Measurements from ENCODE around the gene MCFD2. TPM values are rescaled to one million over a fixed set of nuclear protein-coding genes. Genes with fewer than 3 reads are reported as not detected.
A peak's percentile ranks its signal among the peaks of the same experiment; 100 is the strongest.

MCFD2 gene
- total RNA-seq, 1 donor from 2014 or later, result 42.4 TPM

DNA sequence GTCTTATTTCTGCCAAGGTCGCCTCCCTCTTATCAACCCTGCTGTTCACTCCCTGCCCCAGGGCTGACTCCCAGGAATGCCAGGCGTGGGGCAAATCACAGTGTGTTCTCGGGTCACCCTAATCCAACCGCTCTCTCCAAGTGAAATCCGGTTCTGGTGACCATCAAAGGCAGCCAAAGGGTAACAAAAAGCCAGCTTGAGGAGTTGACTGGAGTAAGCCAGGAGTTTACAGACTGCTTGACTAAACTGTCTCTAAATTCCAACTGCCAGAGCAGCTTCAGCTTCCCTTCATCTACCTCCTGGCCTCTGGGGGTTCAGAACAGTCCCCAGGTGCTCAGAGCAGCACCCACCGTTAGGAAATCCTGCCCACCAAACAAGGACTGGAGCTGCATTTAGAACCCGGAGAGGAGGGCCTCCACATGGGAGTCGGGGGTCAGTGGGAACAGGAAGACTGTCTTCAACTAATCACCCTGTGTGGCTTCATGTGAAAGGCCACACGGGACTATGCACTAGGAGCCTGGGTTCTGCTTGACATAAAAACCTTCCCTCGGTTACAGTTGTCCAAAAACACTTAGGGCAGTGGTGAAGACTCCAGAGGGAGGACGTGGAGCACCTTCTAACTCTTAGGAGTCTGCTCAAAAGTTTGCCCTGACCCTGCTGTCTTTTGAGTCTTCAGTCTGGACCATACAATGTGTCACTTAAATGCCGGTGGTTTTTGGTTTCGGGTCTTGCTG, 24.2 kb upstream of the MCFD2 start:
- FAIRE-seq, result no peak

DNA sequence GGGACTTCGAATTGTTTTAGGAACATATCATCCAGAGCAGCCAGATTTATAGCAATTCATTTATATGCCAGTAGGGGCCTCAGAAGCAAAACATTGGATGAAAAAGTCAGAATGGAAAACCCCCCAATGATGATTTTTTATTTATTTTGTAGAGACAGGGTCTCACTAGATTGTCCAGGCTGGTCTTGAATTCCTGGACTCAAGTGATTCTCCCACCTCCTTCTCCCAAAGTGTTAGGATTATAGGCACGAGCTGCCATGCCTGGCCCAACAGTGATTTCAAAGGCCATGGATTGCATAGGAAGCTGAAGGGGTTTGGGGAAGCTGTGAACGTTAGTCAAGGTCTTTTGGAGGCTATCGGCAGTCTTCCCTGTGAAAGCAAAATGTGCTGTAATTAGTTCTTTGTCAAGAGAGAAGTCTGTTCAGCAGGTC, 21.9 kb upstream of the MCFD2 start:
- FAIRE-seq, result no peak
- DNase-seq (ENCODE audit: low spot score in 2 of 2), result no peak

More for the DNA sequence above, 24.2 kb upstream of the MCFD2 start:
- no peak for DNase-seq (ENCODE audit: low spot score in 2 of 2)

DNA sequence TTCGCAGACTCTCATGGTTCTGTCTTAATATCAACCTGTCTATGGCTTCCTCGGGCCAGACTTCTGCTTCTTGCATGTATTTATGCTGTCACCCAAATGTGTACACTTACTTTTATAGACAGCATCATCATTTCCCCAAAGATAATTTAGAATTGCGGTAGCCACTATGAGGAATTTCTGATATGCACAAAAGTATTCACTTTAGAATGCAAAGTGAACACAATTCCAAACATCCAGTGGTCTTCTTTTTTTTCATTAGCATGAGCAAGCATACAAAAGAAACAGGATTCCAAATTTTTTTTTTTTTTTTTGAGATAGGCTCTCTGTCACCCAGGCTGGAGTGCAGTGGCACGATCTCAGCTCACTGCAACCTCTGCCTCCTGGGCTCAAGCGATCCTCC, 21.0 kb upstream of the MCFD2 start:
- DNase-seq (ENCODE audit: low spot score in 2 of 2), result no peak
- FAIRE-seq, result no peak

DNA sequence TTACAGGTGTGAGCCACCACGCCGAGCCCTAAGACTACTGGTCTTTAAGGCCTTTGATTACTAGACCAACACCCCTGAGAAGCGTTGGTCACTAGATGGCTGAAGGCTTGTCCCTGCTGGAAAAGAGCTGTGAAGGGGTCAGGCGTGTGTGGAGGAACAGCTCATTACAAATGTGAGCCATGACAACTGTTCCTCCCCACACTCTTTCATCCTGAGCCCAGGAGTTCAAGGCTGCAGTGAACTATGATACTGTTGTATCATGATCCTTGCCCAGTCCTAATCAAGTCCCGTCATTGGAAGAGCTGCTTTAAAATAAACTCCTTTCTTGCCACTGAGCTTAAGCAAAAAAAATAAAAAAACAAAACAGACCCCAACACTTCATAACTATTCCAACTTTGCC, 19.5 kb upstream of the MCFD2 start:
- FAIRE-seq (no peak), DNase-seq (ENCODE audit: low spot score in 2 of 2) (no peak)

GRCh38 chr2:46929612-46930011, 14.0 kb upstream of the MCFD2 start:
- DNase-seq (ENCODE audit: low spot score in 2 of 2), result no peak
- FAIRE-seq, result no peak

- FAIRE-seq (no peak), DNase-seq (ENCODE audit: low spot score in 2 of 2) (no peak)
These were observed 11.3 kb upstream of the MCFD2 start for GRCh38 chr2:46926863-46927262.

DNA sequence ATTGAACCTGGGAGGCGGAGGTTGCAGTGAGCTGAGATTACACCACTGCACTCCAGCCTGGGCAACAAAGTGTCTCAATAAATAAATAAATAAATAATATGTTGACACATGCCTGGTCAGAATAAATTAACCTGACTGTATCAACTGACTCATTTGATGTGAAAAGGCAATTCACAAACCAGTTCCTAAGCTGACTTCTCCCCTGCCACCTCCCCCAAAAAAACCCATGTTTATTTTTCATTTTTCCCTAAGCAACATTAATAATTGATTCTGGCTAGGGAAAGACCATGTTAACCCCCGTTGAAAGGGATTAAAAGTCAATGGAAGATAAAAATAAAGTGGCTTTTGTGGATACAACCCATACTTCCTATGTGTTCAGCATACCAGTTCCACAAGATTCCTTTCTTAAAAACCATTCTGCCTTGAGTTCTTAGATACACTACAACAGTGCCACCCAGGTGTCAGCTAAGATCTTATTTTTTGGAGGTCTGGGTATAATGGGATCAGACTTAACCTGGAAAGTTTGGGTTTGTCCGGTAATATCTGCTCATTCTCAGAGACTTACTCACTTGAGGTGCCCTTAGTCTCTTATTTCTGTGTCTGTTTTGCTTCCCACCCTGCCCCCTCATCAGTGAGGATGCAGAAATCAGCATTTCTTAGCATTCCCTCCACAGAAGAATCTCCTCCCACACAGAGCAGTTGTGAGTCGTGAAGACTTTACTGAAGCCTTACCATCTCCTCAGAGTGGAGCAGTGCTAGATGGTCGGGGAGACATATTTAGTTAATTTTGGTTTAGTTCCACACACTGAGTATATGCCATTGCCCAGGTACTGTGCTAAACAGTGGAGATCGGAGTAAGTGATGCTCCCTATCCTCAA, 10.1 kb upstream of the MCFD2 start:
- DNase-seq (ENCODE audit: low spot score in 2 of 2), result no peak
- FAIRE-seq, result no peak

DNA sequence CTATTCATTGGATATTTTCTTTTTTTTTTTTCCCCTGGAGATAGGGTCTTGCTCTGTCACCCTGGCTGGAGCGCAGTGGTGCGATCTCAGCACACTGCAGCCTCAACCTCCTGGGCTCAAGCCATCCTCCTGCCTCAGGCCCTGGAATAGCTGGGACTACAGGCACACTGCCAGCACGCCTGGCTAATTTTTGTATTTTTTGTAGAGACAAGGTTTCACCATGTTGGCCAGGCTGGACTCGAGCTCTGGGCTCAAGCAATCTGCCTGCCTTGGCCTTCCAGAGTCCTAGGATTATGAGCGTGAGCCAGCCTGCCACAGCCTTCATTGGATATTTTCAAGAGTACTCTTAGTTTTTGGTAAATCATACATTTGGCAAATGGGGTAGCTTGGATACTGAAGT, 9.0 kb upstream of the MCFD2 start:
- DNase-seq (ENCODE audit: low spot score in 2 of 2), result no peak
- FAIRE-seq, result no peak

- no peak for FAIRE-seq
- DNase-seq (ENCODE audit: low spot score in 2 of 2), result no peak
These were observed 8.4 kb upstream of the MCFD2 start for GRCh38 chr2:46924038-46924437.

DNA sequence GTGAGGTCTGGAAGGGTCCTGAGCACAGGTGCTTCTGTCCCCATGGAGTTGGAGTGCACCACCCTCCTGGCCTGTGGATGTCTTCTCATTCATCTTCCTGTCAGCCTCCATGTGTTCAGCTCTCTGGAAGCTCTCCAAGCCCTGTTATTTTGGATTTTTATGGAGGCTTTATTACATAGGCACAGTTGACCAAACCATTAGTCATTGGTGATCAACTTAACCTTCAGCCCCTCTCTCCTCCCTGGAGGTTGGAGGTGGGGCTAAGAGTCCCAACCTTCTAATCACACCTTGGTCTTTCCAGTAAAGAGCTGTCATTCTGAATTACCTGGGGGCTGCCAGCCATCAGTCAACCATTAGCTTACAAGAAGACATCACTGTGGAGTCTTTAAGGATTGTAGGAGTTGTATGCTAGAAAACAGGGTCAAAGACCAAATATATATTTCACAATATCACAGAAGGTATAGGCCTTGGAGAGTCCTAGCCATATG, 7.5 kb upstream of the MCFD2 start:
- no peak for FAIRE-seq
- DNase-seq (ENCODE audit: low spot score in 2 of 2), result no peak

GRCh38 chr2:46922606-46923005, 7.0 kb upstream of the MCFD2 start:
- FAIRE-seq, result no peak
- DNase-seq (ENCODE audit: low spot score in 2 of 2), result no peak

DNA sequence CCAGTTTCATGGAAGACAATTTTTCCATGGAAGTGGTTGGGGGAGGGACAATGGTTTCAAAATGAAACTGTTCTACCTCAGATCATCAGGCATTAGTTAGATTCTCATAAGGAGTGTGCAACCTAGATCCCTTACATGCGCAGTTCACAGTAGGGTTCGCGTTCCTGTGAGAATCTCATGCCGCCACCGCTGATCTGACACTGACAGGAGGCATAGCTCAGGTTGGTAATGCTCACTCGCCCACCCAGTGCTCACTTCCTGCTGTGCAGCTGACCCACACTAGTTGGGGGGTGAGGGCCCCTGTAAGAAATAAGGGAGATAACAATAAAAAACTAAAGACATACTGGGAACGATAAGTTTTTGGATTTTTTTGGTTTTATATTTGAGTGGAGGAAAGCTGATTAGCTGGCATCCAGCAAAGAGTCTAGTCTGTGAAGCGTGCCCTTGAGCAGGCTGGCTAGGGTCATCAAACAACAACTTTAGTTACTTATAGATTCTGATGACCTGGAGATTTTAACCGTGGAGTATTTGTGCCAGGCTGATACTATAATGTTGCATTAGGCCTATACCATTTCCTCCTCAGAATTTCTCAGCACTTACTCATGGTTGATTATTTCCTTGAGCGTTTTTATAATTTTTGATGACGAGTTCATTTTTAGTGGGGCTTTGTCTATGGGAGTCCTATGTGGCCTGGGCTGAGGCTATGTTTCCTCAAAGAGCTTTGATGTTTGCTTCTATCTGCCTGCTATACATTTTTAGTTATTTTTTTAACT, 6.3 kb upstream of the MCFD2 start:
- FAIRE-seq (no peak), DNase-seq (ENCODE audit: low spot score in 2 of 2) (no peak)

DNA sequence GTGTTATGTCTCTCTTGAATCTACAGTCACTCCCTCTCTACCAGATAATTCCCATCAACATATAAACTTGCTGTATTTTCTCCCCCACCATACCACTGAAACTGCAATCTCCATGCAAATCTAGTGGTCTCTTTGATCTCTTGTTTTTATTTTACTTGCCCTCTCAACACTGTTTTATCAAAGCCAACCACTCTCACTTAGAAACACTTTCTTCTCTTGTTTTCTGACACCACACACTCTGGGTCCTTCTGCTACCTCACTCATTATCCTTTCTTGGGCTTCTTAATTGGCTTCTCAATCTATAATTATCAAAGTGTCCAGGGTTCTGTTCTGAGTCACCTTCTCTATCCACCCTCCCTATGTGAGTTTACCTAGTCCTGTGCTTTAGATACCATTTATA, 2.0 kb upstream of the MCFD2 start:
- DNase-seq (ENCODE audit: low spot score in 2 of 2) (no peak), FAIRE-seq (no peak)

GRCh38 chr2:46915811-46916630, 415 bp upstream of the MCFD2 start:
- no peak for FAIRE-seq
- peak; percentile 90 to 94 for DNase-seq (ENCODE audit: low spot score in 2 of 2)

- no peak for FAIRE-seq
- DNase-seq (ENCODE audit: low spot score in 2 of 2), result peak in 1 of 2 donors; percentile 15
These were observed 902 bp downstream of the MCFD2 start for GRCh38 chr2:46914578-46915230.

DNA sequence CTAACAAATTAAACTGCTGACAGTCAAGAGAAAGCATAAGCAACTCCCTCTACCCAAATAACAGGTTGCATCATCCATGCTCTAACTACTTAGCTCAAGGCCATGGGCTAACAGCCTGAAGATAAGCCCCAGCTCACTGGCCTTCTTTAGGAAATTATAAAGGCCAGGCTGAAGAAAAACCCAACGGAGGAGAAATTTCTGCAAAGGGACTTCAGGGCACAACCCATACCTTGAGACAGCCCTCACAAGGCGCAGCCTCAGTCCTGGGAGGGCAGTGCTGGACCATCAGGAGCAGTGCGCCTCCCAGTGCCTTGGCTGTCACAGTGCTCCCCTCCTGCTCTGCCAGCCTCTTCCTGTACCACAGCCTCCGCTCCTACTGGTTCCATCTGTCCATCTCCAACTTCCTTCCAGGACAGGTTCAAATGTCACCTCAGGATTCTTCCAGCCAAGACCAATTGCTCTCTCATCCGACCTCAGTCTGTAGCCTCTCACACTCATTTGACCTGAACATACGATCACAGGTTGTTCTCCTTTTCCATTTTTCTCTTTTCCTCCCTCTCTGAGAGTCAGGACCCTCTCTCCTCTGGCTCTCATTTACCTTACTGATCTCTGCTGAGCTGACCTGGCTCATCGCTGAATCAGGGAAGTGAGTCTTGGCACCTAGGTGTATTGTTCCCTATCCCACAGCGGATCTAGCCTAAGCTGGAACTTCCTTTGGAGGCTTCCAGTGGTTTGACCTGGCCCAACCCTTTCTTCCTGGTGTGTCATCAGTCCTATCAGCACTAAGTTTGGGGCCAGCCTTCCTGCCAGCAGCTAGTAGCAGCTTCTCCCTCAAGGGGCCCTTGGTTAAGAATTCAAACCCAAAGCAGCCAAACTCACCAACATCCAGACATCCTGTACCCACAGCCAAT, 1.9 kb downstream of the MCFD2 start:
- no peak for FAIRE-seq
- no peak for DNase-seq (ENCODE audit: low spot score in 2 of 2)

GRCh38 chr2:46909771-46910419, 5.7 kb downstream of the MCFD2 start:
- DNase-seq (ENCODE audit: low spot score in 2 of 2) (no peak), FAIRE-seq (no peak)

DNA sequence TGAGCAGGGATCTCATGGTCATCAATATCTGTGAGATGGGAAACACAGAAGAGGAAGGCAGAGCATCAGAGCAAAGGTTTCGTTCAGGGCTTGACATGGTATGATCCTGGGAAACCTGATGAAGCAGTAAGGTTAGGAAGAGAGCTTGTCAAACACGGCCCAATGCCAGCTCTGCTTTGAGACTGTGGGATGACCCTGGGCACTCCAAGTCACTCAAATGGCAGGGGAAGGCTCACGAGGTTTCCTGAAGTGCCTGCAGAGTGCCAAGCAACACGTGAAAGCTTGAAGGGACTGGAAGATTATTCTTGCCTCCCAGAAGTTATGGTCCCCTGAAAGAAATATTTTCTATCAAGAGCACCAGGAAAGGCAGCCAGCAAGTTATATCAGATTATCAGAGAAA, 6.5 kb downstream of the MCFD2 start:
- FAIRE-seq (no peak), DNase-seq (ENCODE audit: low spot score in 2 of 2) (no peak)

All from frontal cortex (tissue), 4 donors.